Neuronal stem cell (in vitro differentiated cells): ENCODE measurements around the gene TCTN3. TPM values are rescaled to one million over a fixed set of nuclear protein-coding genes. Genes with fewer than 3 reads are reported as not detected.
A peak's percentile ranks its signal among the peaks of the same experiment; 100 is the strongest.

Experiments
- DNase-seq: peaks from one replicate; pipeline ENCODE4 v3.0.0-alpha.2; 2013; ENCODE audit warnings: low spot score
- H2AFZ ChIP-seq: one replicate; pipeline ENCODE4 v1.6.1; 2013; ENCODE audit warnings: mild to moderate bottlenecking, low read length, inconsistent platforms
- H2AK5ac ChIP-seq: 2 replicates; pipeline ENCODE4 v1.6.1; 2013; ENCODE audit warnings: low read depth, mild to moderate bottlenecking, inconsistent platforms, low read length, moderate library complexity, mixed read lengths
- H2BK120ac ChIP-seq: 2 replicates; pipeline ENCODE4 v1.6.1; 2013; ENCODE audit warnings: low read depth, mild to moderate bottlenecking, inconsistent platforms, low read length, moderate library complexity, mixed read lengths
- H2BK12ac ChIP-seq: one replicate; pipeline ENCODE4 v1.6.1; 2013; ENCODE audit warnings: low read length, inconsistent platforms
- H2BK15ac ChIP-seq: 2 replicates; pipeline ENCODE4 v1.6.1; 2013; ENCODE audit warnings: mild to moderate bottlenecking, low read length, inconsistent platforms, mixed read lengths
- H2BK5ac ChIP-seq: one replicate; pipeline ENCODE4 v1.6.1; 2013; ENCODE audit warnings: inconsistent platforms, mild to moderate bottlenecking, low read length, moderate library complexity
- H3K14ac ChIP-seq: one replicate; pipeline ENCODE4 v1.6.1; 2013; ENCODE audit warnings: low read length, inconsistent platforms
- H3K18ac ChIP-seq: 2 replicates; pipeline ENCODE4 v1.6.1; 2013; ENCODE audit warnings: low read length, inconsistent platforms
- H3K23ac ChIP-seq: 2 replicates; pipeline ENCODE4 v1.6.1; 2013; ENCODE audit warnings: low read depth, mild to moderate bottlenecking, mixed read lengths, low read length, inconsistent platforms; ENCODE audit not compliant: poor library complexity
- H3K27ac ChIP-seq: replicated peaks from 3 replicates; pipeline ENCODE4 v1.5.1; 2013; ENCODE audit warnings: low read length, inconsistent platforms
- H3K27me3 ChIP-seq, 3 experiments: 2 replicates each; pipeline ENCODE4 v1.6.1; 2013; ENCODE audit warnings: low read length in 3 of 3, mild to moderate bottlenecking in 2 of 3, inconsistent platforms in 1 of 3, low read depth in 1 of 3, mixed read lengths in 1 of 3, moderate library complexity in 1 of 3; ENCODE audit not compliant: control insufficient read depth in 3 of 3, insufficient read depth in 3 of 3
- H3K36me3 ChIP-seq, 2 donors: replicated peaks in 1 of 2; 2 replicates each; pipeline ENCODE4 v1.6.1; 2013; ENCODE audit warnings: low read length in 2 of 2; ENCODE audit not compliant: control insufficient read depth in 2 of 2, insufficient read depth in 2 of 2
- H3K4ac ChIP-seq: 2 replicates; pipeline ENCODE4 v1.6.1; 2013; ENCODE audit warnings: inconsistent platforms, mild to moderate bottlenecking, low read length, moderate library complexity
- H3K4me1 ChIP-seq, 2 donors: 1 replicate in 1 of 2; 2 replicates in 1 of 2; pipeline ENCODE4 v1.6.1; 2013; ENCODE audit warnings: low read length in 2 of 2, low read depth in 1 of 2; ENCODE audit not compliant: control insufficient read depth in 2 of 2, insufficient read depth in 1 of 2
- H3K4me2 ChIP-seq: one replicate; pipeline ENCODE4 v1.6.1; 2013; ENCODE audit warnings: mild to moderate bottlenecking, low read length, inconsistent platforms; ENCODE audit not compliant: insufficient read depth, poor library complexity, severe bottlenecking
- H3K4me3 ChIP-seq, 2 donors: 2 replicates each; pipeline ENCODE4 v1.5.1; 2013; ENCODE audit warnings: low read length in 2 of 2, mild to moderate bottlenecking in 2 of 2, inconsistent platforms in 1 of 2, moderate library complexity in 1 of 2
- H3K79me1 ChIP-seq: one replicate; pipeline ENCODE4 v1.6.1; 2013; ENCODE audit warnings: low read depth, mild to moderate bottlenecking, inconsistent platforms, low read length, moderate library complexity
- H3K9ac ChIP-seq: one replicate; pipeline ENCODE4 v1.6.1; 2013; ENCODE audit warnings: mild to moderate bottlenecking, low read depth, low read length, inconsistent platforms; ENCODE audit not compliant: poor library complexity
- H3K9me3 ChIP-seq, 2 donors: replicated peaks in 1 of 2; 2 replicates each; pipeline versions ENCODE3 to v1.6.1; 2013; ENCODE audit warnings: low read length in 2 of 2, mild to moderate bottlenecking in 2 of 2, inconsistent platforms in 1 of 2, low read depth in 1 of 2, mixed read lengths in 1 of 2, moderate library complexity in 1 of 2; ENCODE audit not compliant: control insufficient read depth in 2 of 2, insufficient read depth in 1 of 2
- H4K8ac ChIP-seq: one replicate; pipeline ENCODE4 v1.6.1; 2013; ENCODE audit warnings: low read depth, mild to moderate bottlenecking, inconsistent platforms, low read length, moderate library complexity
- H4K91ac ChIP-seq: one replicate; pipeline ENCODE4 v1.6.1; 2013; ENCODE audit warnings: low read length, low read depth, mild to moderate bottlenecking, inconsistent platforms; ENCODE audit not compliant: poor library complexity
- WGBS, 2 donors: extraction: QIAGEN DNeasy Blood & Tissue Kit; methylation state at CpG; one replicate each; pipeline ENCODE4 v1.1.7; 2013; ENCODE audit warnings: missing lambda C conversion rate in 2 of 2, mixed read lengths in 1 of 2; ENCODE audit not compliant: insufficient read length in 2 of 2, insufficient replicate concordance in 1 of 2; ENCODE audit errors: extremely low coverage in 2 of 2; 5-methylcytosine and 5-hydroxymethylcytosine counted together
- polyA plus RNA-seq, 2 experiments: library from polyadenylated mRNA; stranded (reverse); fragments of 200-250 nt; gene quantifications; one replicate each; pipeline ENCODE4 v1.2.3, GENCODE V29; 2013

The TCTN3 gene
- polyA plus RNA-seq (2013, experiment 1 of 2): 40.4 TPM
- polyA plus RNA-seq (2013, experiment 2 of 2): 38.9 TPM

- Histone ChIP-seq H3K27ac (no peak within 1 kb of the TSS), H2BK15ac (no peak within 1 kb of the TSS), H4K91ac (no peak within 1 kb of the TSS), H2BK5ac (no peak within 1 kb of the TSS), H2BK12ac (no peak within 1 kb of the TSS), H3K9ac (peak within 1 kb of the TSS; percentile 96), H3K79me1 (peaks cover 2% of the 10 kb centered on the region), H4K8ac (no peak within 1 kb of the TSS), H3K14ac (no peak within 1 kb of the TSS), H3K18ac (peak within 1 kb of the TSS; percentile 92), H3K23ac (no peak within 1 kb of the TSS), H3K27me3 (no peaks in the 10 kb centered on the region), H3K4me2 (peak within 1 kb of the TSS; percentile 84), H2AK5ac (no peak within 1 kb of the TSS), H3K9me3 (no peaks in the 10 kb centered on the region), H2AFZ (peak within 1 kb of the TSS; percentile 91), H3K4me1 (peaks cover 0 to 3% of the 10 kb centered on the region in 2 donors), H2BK120ac (no peak within 1 kb of the TSS), H3K4ac (no peak within 1 kb of the TSS), H3K4me3 (peak within 1 kb of the TSS; percentile 82 to 96), H3K36me3 (peaks cover 9 to 35% of the 10 kb centered on the region in 2 donors)
- no CpG with 5 or more reads among the region's 53 CpGs for WGBS, 2 donors
- peak; percentile 99 for DNase-seq
Measured at GRCh38 chr10:95693668-95694534, at the start of gene TCTN3. Gene TCTN3 (minus strand): TSS chr10:95693927. CDS start chr10:95693899, 28 bp downstream.

GRCh38 chr10:95742962-95743535 is 49.3 kb upstream of the TCTN3 start:
- no peaks in the 10 kb centered on the region for H3K9me3 ChIP-seq
- H4K91ac ChIP-seq: no peak overlapping the region
- H3K4me2 ChIP-seq: no peak overlapping the region
- no peak overlapping the region for H3K4me3 ChIP-seq
- H2AK5ac ChIP-seq: no peak overlapping the region
- H3K4me1 ChIP-seq: no peaks in the 10 kb centered on the region
- DNase-seq: no peak
- H3K27ac ChIP-seq: no peak overlapping the region
- H2AFZ ChIP-seq: no peak overlapping the region
- H3K9ac ChIP-seq: no peak overlapping the region
- H2BK120ac ChIP-seq: no peak overlapping the region
- H3K23ac ChIP-seq: no peak overlapping the region
- WGBS, 2 donors: no CpG with 5 or more reads among the region's 2 CpGs
- H3K18ac ChIP-seq: no peak overlapping the region
- no peak overlapping the region for H2BK5ac ChIP-seq
- no peak overlapping the region for H2BK15ac ChIP-seq
- no peak overlapping the region for H3K4ac ChIP-seq
- no peaks in the 10 kb centered on the region for H3K27me3 ChIP-seq
- no peaks in the 10 kb centered on the region for H3K79me1 ChIP-seq
- H3K36me3 ChIP-seq: no peaks in the 10 kb centered on the region
- H3K14ac ChIP-seq: no peak overlapping the region
- H4K8ac ChIP-seq: no peak overlapping the region
- no peak overlapping the region for H2BK12ac ChIP-seq

- H3K4ac ChIP-seq: no peak overlapping the region
- H2BK12ac ChIP-seq: no peak overlapping the region
- H4K91ac ChIP-seq: no peak overlapping the region
- no peak overlapping the region for H2AK5ac ChIP-seq
- no peaks in the 10 kb centered on the region for H3K79me1 ChIP-seq
- no peak overlapping the region for H4K8ac ChIP-seq
- no peak overlapping the region for H3K14ac ChIP-seq
- H3K27ac ChIP-seq: no peak overlapping the region
- no peak overlapping the region for H3K18ac ChIP-seq
- H2BK5ac ChIP-seq: no peak overlapping the region
- no CpG with 5 or more reads among the region's 3 CpGs for WGBS, 2 donors
- no peak overlapping the region for H2BK15ac ChIP-seq
- no peak for DNase-seq
- H2BK120ac ChIP-seq: no peak overlapping the region
- H3K36me3 ChIP-seq: no peaks in the 10 kb centered on the region
- no peak overlapping the region for H3K9ac ChIP-seq
- H3K27me3 ChIP-seq: no peaks in the 10 kb centered on the region
- no peaks in the 10 kb centered on the region for H3K4me1 ChIP-seq
- no peak overlapping the region for H3K4me3 ChIP-seq
- H3K23ac ChIP-seq: no peak overlapping the region
- H2AFZ ChIP-seq: peak overlapping the region; percentile 65
- no peak overlapping the region for H3K4me2 ChIP-seq
- no peaks in the 10 kb centered on the region for H3K9me3 ChIP-seq
Measured at GRCh38 chr10:95742485-95742884, 48.8 kb upstream of the TCTN3 start.

- no peak for DNase-seq
- Histone ChIP-seq H3K9me3 (no peaks in the 10 kb centered on the region), H4K8ac (no peak overlapping the region), H3K4me1 (no peaks in the 10 kb centered on the region), H2BK12ac (no peak overlapping the region), H2AFZ (peak overlapping the region; percentile 65), H3K27ac (no peak overlapping the region), H3K23ac (no peak overlapping the region), H3K9ac (no peak overlapping the region), H3K36me3 (no peaks in the 10 kb centered on the region), H2AK5ac (no peak overlapping the region), H2BK120ac (no peak overlapping the region), H3K79me1 (no peaks in the 10 kb centered on the region), H2BK5ac (no peak overlapping the region), H3K4me2 (no peak overlapping the region), H3K27me3 (no peaks in the 10 kb centered on the region), H4K91ac (no peak overlapping the region), H3K4ac (no peak overlapping the region), H3K4me3 (no peak overlapping the region), H3K18ac (no peak overlapping the region), H2BK15ac (no peak overlapping the region), H3K14ac (no peak overlapping the region)
- WGBS, 2 donors: no CpG with 5 or more reads among the region's 6 CpGs
Measured at GRCh38 chr10:95741807-95742467, 48.2 kb upstream of the TCTN3 start.
